Measurements from ENCODE around the gene SDK1. TPM values are rescaled to one million over a fixed set of nuclear protein-coding genes. Genes with fewer than 3 reads are reported as not detected.

SDK1 gene
- total and polyA plus RNA-seq, 2 of the 8 experiments (the other 6 are each of a cell fraction or from before 2014, with no cell fraction given) = 3.3 to 7.2 TPM

GRCh38 chr7:3879355-3880075 lies 578.5 kb downstream of the SDK1 start:
- Histone ChIP-seq H3K27me3 (replicated peaks in 1 of 4; ENCODE audit: control insufficient read depth in 3 of 4, extremely low read depth in 1 of 4, insufficient read depth in 3 of 4, low read length in 3 of 4) (no peaks in the 10 kb centered on the region), H2BK12ac (ENCODE audit: low read depth, low read length) (no peak overlapping the region), H3K56ac (replicated peaks; ENCODE audit: insufficient read length, low read depth, low read length) (no peak overlapping the region), H4K20me1 (replicated peaks in 1 of 2; ENCODE audit: control insufficient read depth in 1 of 2, insufficient read depth in 2 of 2, low read length in 2 of 2) (no peaks in the 10 kb centered on the region), H3K9me3 (ENCODE audit: insufficient read depth in 2 of 2, low read depth in 1 of 2, low read length in 1 of 2) (no peaks in the 10 kb centered on the region), H3K14ac (ENCODE audit: insufficient read length) (no peak overlapping the region), H3K23me2 (ENCODE audit: low read depth, low read length) (no peaks in the 10 kb centered on the region), H3K9ac (replicated peaks in 1 of 4; ENCODE audit: extremely low read depth in 1 of 4, low read depth in 3 of 4, low read length in 3 of 4) (no peak overlapping the region), H2BK15ac (ENCODE audit: low read length) (no peak overlapping the region), H4K91ac (replicated peaks; ENCODE audit: insufficient read length, low read length) (no peak overlapping the region), H3K4me1 (replicated peaks in 1 of 4; ENCODE audit: control insufficient read depth in 3 of 4, insufficient read depth in 4 of 4, low read length in 3 of 4) (no peaks in the 10 kb centered on the region), H3K4ac (replicated peaks; ENCODE audit: insufficient read length, low read depth, low read length) (no peak overlapping the region), H3K27ac (ENCODE audit: low read depth, low read length) (no peak overlapping the region), H2BK20ac (ENCODE audit: low read length) (no peak overlapping the region), H2BK5ac (ENCODE audit: low read depth, low read length) (no peak overlapping the region), H3K18ac (ENCODE audit: extremely low read depth, low read length) (no peak overlapping the region), H4K8ac (ENCODE audit: extremely low read depth, insufficient read depth, low read length) (no peak overlapping the region), H4K5ac (ENCODE audit: insufficient read length, low read depth, low read length) (no peak overlapping the region), H3K4me3 (ENCODE audit: extremely low read depth in 1 of 4, insufficient read depth in 2 of 4, low read depth in 3 of 4, low read length in 4 of 4) (no peak overlapping the region), H2AK5ac (ENCODE audit: low read depth, low read length) (no peak overlapping the region), H3K4me2 (ENCODE audit: insufficient read depth in 1 of 2, low read depth in 2 of 2, low read length in 2 of 2) (no peak overlapping the region), H3K79me2 (ENCODE audit: control insufficient read depth in 1 of 2, insufficient read depth in 2 of 2, low read length in 2 of 2) (no peaks in the 10 kb centered on the region), H3K23ac (ENCODE audit: insufficient read length) (no peak overlapping the region), H2BK120ac (replicated peaks; ENCODE audit: low read depth, low read length) (no peak overlapping the region), H3K36me3 (ENCODE audit: control insufficient read depth in 2 of 4, insufficient read depth in 4 of 4, low read length in 3 of 4) (no peaks in the 10 kb centered on the region), H2AFZ (ENCODE audit: low read length) (no peak overlapping the region), H3K79me1 (ENCODE audit: low read depth, low read length) (no peaks in the 10 kb centered on the region)
- WGBS, 2 experiments (ENCODE audit: extremely low coverage in 1 of 2, insufficient coverage in 1 of 2, insufficient read length in 1 of 2, insufficient replicate concordance in 2 of 2, low coverage in 1 of 2, low lambda C conversion rate in 2 of 2, missing lambda C conversion rate in 1 of 2) = 88% methylated on average over 14 of the region's 14 CpGs; no CpG with 5 or more reads in 1 of the 2 experiments
- ChIA-PET CTCF (ENCODE audit: partially characterized antibody) (interaction anchor here (1.1 to 1.5 kb wide), 2 partner anchors 78 to 222 kb away, joined by 3 read pairs; no protein-coding TSS in a partner anchor), POLR2A (ENCODE audit: partially characterized antibody) (interaction anchor here (0.6 kb wide), 1 partner anchor 585 kb away, joined by 3 read pairs; no protein-coding TSS in a partner anchor)
- no peak for FAIRE-seq
- DNase-seq (ENCODE audit: low read depth in 1 of 2, low spot score in 2 of 2) = no peak
- no peak for TF ChIP-seq SP1 (IDR thresholded peaks at IDR 0.05; ENCODE audit: low read depth, low read length)
- no peak for TF ChIP-seq KDM4A (IDR thresholded peaks at IDR 0.05; ENCODE audit: low read depth, low read length, severe bottlenecking)
- no peak for TF ChIP-seq CBX8 (IDR thresholded peaks at IDR 0.05; ENCODE audit: borderline replicate concordance, low read depth, low read length)
- TF ChIP-seq ASH2L (IDR thresholded peaks at IDR 0.05; ENCODE audit: low read length) = no peak
- TF ChIP-seq SP2 (IDR thresholded peaks at IDR 0.05; ENCODE audit: low read length) = no peak
- TF ChIP-seq GTF2F1 (IDR thresholded peaks at IDR 0.05; ENCODE audit: borderline replicate concordance, low read depth, low read length) = no peak
- TF ChIP-seq EZH2 (IDR thresholded peaks at IDR 0.05; ENCODE audit: low read depth, low read length, severe bottlenecking) = no peak
- no peak for TF ChIP-seq KDM5A (IDR thresholded peaks at IDR 0.05; ENCODE audit: low read length)
- TF ChIP-seq FOSL1 (IDR thresholded peaks at IDR 0.05; ENCODE audit: insufficient read depth, low read depth, low read length) = no peak
- no peak for TF ChIP-seq CEBPB (IDR thresholded peaks at IDR 0.05; ENCODE audit: low read depth, low read length)
- no peak for TF ChIP-seq CBX5 (IDR thresholded peaks at IDR 0.05; ENCODE audit: low read depth, low read length)
- TF ChIP-seq SAP30 (IDR thresholded peaks at IDR 0.05; ENCODE audit: insufficient read depth, insufficient replicate concordance, low read length) = no peak
- TF ChIP-seq RNF2 (IDR thresholded peaks at IDR 0.05; ENCODE audit: borderline replicate concordance, low read depth, low read length, missing control alignments, poor library complexity, severe bottlenecking) = no peak
